Measurements from ENCODE around the gene PCK1.

PCK1 gene

DNA sequence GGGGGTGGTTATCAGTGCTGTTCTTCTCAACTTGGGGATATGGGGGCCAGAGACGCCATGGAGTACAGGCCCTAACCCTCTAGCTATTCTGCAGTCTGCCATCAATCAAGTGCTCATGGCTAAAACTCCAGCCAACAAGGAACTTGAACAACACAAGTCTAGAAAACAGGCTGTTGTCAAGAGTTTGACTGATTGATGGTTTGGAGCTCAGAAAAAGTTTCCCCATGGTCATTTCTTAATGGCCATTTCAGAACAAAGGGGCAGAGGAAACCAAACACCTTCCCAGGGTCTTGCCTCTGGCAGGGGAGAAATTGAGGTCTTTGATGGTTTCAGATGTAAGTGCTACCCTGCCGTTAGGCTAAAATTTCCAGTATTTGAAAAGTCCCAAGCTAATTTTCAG, 15.1 kb downstream of the PCK1 start:
- DNase-seq (ENCODE audit: low read depth in 2 of 2), result no peak

DNA sequence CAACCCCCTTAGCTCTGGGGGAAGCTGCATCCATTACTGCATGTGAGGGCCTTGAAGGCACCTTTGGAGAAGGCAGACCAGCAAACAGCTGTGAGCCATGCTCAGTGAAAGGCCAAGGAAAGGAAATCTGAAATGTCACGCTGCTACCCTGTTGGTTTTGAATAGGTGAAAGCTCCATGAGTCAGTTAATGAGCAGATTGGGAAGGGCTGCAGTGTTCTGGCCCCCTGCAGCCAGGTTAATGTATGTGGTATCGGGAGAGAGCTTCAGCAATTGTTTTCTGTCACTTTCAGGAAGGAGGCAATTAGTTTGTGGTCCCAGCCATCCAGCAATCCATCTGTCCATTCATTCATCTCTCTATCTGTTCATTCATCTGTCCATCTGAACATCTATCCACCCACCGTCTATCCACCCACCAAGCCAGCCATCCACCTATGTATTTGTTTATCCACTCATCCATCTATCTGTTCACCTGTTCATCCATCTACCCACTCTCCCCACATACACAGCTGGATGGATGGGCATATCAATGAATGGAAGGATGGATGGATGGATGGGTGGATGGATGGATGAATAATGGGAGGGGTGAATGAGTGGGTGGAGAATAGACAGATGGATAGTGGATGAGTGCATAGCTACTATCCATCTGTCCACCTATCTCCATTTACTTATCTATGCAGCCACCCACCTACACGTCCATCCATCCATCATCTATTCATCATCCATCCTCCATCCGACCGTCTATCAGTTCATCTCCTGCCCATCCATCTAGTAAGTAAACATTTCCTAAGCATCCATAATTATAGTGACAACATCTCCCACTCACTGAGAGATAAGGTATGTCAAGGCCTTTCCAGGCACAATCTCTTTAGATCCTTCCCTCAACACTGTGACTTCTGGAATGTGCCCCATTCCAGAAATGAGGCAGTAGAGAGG, 16.0 kb downstream of the PCK1 start:
- no peak for DNase-seq (ENCODE audit: low read depth in 2 of 2)

DNA sequence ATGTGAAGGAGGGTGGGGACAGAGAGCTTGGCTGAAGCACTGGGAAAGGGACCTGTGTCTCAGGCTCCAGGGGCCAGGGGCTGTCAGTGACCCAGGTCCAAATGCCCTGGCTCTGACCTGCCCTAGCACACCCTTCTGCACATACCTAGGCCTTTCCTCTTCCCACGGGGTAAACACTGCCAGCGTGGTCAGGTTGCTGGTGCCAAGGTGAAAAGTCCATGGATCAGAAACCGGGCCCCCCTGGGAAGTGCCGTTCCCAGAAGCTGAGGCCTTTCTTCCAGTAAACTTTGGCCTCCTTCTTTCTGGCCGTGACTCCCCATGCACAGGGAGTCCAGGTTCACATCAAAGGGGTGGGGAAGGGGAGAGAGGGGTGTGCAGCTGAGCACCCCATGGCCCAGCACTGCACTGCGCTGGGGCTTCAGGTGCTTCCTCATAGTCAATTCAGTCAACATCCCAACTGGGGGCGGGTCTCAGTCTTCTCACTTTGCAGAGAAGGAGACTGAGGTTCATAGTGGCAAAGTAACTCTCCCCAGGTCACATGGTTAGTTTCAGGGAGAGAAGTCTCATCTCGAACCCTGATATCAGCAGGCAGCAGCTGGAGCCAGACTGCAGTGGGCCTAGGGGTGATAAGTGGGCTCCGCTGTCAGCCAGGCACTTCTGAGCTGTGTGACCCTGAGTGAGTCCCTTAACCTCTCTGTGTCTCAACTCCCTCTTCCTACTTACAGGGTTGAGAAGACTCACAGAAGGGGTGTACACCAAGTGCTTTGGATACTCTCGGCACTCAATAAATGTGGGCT, 17.0 kb downstream of the PCK1 start:
- DNase-seq (ENCODE audit: low read depth in 2 of 2), result no peak

DNA sequence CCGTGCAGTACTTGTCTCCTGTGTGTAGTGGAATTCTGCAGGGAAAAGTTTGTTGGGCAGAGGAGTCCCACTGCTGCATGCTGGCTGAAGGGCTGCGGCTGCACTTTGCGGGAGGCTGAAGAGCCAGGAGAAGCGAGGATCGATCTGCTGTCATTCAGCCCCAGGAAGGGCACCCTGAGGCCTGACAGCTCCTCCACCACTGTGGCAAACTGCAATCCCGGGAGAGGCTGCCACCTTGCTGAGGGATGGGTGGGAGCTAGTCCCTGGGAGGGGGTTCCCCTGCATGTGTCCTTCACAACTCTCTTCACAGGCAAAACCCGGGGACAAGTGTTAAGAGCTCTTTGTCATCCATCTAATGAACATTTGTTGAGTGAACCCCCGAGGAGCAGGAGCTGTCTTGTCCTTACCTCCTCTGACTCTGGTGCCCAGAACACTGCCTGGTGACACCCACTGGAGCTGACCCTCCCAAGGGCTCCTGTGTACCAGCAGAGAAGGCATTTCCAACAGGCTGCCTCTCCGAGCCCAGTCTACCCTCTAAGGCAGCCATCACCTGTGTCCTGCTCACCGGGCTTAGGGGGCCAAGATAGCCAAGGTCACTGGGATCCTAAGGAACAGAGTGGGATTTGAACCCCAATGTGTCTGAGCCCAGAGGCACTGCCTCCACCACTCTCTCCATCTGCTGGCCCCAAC, 17.7 kb downstream of the PCK1 start:
- DNase-seq (ENCODE audit: low read depth in 2 of 2), result no peak

DNA sequence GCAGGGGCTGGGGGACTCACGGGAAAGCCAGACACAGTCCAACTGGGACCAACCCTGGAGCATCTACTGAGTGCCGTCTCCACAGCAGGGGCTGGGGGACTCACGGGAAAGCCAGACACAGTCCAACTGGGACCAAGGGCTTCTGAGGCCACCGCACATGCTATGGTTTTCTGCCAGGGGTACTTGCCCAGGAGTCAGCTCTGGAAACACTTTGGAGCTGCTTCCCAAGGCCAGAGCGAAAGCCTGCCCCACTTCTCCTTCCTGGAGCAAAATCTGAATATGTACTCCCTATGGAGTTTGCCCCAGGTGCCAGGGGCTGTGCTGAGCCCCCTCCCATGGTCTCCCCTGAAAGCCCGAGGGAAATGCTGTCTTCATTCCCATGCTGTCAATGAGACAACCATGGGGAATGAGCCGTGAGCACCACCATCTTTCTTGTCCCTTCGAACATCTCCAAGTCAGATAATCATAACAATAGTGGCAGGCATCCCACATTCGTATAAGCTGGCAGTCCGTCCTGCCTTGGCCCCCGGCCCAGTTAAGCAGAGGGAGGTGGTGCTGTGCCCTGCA, 18.5 kb downstream of the PCK1 start:
- no peak for DNase-seq (ENCODE audit: low read depth in 2 of 2)

DNA sequence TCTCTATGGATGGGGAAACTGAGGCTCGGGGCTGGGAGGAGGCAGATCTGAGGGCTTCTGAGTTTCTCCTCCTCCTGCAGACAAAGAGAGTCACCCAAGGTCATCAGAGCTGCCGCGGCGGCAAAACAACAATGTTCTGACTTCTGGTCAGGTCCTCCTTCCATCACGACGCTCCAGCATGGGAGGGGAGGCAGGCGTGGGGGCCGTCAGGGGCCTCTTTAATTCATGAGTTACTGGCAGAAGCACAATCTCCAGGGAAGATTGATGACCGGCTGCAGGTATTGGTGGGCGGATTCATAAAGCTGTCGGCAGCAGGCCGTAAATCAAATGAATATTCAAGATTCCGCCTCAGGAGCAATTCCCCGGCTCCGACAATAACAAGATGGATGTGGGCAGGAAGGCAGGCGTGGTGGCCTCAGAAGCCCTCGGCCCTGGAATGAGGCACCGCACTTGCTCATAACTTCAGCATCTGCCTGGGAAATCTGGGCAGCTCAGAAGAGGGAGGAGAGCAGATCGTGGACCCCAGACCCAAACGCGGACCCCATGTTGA, 19.1 kb downstream of the PCK1 start:
- no peak for DNase-seq (ENCODE audit: low read depth in 2 of 2)

DNA sequence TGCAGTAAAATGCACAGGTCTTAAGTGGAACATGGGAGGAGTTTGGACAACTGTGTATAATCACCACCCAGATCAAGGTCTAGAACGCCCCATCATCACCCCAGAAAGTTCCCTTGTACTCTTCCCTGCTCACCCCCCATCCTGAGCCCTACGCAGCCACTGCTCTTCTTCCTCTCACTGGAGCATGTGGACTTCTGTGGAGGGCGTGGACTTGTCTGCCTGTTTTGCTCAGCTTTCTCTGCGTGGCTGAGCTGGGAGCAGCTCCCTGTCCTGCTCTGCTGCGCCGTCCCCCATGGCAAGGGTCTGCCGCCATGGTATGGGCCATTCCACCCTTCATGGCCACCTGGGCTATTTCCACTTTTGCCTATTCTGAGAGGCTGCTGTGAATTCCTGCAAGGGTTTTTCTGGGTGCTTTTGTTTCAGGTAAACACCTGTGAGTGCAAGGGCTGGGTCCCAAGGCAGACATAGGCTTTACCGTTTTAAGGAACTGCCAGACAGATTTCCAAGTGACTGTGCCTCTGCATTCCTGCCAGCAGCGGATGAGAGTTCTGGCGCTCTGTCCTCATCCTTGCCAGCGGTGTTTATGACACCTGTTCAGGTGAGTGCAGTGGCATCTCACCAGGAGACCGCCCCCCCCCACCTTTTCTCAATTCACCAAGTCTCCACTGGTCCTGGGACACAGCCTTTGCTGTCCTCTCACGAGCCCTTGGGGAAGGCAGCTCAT, 19.7 kb downstream of the PCK1 start:
- no peak for DNase-seq (ENCODE audit: low read depth in 2 of 2)

DNA sequence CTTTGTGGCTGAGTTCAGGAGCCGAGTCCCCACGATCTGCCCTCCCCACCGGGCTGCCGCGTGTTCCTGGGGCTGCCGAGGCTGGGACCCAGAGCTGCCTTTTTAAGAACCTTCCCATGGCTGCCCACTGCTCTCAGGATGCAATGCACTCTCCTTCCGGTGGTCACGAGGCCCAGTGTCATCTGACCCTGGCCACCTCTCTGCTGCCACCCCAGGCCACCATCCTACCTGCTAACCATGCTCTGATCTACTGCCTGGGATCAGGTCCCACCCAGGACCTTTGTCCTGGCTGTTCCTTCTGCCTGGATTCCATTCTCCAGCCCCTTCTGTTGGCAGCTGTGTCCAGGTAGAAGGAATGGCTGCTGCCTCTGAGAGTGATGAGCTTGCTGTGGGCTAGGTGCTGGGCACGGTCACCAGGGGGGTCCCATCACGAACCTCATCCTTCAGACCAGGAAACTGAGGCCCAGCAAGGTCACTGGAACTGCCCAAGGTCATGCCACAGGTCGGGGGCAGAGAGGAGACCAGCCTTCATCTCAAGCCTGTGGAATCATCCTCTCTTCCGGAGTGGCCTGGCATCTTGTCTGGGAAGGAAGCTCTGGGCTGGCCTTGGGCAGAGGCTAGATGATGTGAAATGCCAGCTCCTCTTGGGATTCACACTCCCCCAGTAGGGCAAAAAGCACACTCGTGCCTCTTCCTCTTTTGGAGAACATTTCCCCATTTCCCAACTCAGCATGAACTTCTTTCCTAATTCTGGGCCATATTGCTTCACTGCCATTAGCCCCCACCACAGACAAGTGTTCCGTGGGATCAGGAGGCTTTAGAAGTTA, 20.5 kb downstream of the PCK1 start:
- no peak for DNase-seq (ENCODE audit: low read depth in 2 of 2)

DNA sequence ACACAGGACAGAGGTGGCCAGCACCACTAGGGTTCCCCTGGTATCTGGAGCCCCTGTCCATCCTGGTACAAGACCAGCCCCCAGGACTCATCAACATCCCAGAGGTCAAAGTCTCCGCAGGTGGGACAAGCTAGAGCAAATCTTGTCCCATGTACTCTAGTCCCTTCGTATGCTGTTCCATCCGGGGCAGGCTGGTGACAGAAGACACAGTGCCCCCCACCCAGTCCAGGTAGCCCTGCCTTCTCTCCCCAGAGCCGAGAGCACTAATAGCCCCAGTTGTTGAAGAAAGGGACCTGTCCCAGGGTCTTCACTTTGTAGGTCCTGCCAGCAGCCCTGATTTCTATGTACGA, 21.1 kb downstream of the PCK1 start:
- no peak for DNase-seq (ENCODE audit: low read depth in 2 of 2)

DNA sequence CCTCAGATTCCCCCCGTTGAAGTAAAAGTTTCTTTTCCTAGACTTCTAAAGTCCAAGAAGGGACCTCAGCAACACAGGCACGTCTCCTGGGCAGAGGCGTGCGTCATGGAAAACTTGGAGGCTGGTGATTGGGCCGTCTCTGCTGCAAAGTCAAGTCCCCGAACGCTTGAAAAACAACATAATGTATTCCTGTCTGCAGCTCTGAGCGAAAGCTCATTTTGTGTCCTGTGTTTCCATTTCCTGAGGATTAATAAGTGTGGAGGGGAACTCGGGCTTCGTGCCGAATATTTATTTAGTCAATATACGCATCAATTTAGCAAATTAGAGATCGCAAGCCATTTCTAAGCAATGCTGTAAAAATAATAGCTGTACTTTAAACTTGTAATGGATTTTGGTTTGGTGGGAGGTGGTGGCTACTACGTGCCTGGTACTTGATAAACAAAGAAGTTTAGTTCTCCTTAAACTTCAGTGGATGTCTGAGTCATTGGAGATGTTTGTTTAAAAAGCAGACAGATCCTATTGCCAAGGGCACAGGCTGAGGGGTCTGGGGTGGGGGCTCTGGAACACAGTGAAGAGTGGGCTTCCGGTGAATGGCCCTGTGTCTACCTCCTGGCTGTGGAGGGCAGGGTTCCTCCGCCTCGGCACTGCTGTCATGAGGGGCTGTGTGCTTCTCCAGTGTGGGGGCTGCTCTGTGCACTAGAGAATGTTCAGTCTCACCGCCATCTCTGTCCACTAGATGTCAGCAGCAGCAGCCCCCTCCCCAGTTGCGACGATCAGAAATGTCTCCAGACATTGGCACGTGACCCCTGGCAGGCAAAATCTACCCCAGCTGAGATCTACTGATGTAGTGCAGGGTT, 21.8 kb downstream of the PCK1 start:
- no peak for DNase-seq (ENCODE audit: low read depth in 2 of 2)

DNA sequence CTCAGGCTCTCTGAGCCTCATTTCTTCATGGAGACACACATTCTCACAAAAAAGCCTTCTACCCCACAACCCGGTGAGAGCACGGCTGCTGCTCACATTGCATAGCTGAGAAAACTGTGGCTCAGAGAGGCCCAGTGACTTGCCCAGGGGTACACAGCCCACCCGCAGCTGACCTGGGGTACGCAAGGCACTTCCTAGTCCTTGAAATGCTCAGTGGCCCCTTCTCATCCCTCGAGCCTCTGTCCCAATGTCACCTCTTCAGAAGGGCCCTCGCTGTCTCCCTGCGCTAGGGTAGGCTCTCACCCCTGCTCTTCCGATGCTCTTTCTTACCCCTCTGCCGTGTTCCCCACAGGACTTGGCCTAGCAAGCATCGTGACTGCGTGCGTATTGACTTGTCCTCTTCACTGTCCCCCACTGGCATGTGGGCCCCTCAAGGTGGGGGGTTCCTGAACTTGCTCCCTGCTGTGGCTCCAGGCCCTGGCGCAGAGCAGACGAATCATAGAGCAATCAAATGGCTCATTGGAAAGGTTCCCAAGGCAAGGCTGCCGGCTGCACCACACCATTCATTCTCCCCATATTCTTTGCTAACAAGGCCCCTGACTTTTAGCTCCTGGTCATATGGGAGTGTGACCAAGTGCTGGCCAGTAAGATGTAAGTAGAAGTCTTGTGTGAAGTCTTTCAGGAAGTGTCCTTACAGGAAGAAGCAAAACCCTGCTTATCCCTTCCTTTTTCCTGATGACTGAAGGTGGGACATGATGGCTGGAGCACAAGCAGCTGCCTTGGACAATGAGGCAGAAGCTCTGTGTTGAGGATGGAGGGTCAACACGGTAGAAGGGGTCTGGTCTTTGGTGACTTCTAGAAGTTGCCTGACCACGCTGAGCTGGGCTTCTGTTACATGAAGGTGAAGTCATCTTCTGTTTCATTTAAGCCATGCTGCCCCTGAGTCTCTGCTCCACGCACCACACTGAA, 22.7 kb downstream of the PCK1 start:
- no peak for DNase-seq (ENCODE audit: low read depth in 2 of 2)

DNA sequence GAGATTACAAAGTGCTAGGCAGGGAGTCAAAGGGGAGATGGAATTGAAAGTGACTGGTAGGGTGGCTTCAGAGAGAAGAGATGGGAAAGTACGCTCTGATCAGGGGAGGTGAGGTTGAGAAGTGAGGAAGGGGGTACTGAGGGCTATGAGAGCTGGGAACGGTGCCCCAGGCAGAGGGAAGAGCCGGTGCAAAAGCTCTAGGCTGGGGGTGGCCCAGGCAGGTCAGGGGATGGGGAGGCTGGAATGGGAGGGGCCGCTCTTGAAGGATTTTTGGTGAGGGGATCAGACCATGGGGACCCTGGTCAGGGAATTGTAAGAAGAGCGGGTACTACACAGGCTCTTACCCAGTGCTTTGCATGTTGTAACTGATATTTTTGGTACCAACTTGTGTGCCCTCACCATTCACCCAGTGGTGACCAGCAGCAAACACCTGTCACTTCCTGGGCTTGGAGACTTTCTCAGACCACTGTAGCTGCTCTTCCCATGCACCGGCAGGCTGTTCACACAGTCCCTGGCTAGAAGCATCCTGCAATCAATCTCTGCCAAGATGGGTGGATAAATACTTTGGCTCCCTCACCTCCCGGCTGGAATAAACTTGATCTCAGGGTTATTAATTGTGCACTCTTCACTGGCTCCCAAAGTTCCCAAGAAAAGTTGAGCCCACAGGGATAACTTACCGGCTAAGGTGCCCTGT, 24.0 kb downstream of the PCK1 start:
- DNase-seq (ENCODE audit: low read depth in 2 of 2), result no peak

DNA sequence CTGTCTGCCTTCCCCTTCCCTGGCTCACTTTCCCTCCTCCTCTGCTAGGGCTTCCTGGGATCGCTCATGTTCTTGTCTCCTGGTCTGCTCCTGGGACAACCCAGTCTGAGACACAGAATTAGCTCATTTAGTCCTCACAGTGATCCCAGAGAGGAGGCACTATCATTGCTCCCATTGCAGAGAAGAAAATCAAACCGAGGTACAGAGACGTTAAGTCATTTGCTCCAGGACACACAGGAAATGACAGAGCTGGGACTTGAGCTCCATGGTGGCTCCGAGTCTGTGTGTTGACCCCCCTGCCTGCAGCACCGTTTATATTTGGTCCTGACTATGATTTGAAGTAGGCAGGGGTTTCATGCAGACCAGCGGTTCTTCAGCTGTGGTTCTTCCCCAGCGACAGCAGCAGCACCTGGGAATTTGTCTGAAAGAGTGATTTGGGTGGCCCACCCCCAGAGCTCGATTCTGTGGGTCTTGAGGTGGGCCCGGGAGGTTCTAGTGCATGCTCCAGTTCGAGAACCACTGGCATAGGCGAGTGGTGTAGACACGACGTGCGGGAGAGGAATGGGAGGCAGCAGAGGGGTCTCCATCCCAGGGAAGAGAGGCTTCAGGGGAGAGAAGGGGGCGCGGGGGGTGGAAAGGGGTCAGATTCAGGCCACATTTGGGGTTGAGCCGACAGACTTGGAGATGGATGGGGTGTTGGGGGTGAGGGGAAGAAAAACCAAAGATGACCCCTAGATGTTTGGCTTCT, 24.7 kb downstream of the PCK1 start:
- DNase-seq (ENCODE audit: low read depth in 2 of 2), result no peak

DNA sequence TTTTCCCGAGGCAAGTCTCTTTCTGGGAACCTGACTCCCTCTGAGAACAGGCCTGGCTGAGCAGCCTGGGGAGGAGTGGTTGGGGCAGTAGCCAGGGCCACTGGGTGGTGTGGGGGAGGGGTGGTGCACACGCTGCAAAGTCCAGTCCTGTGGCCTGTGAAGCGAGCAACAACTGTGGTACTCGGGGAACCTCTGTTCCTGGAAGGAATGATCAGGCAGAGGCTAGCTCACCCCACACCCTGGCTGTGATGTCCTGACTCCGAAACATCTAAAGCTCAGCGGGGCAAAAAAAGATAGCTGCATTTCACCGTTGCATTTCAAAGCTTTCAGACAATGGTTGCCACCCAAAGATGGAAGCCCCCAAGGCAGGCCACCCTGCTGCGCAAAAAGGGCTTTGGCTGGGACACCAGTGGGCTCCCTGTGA, 25.5 kb downstream of the PCK1 start:
- DNase-seq (ENCODE audit: low read depth in 2 of 2), result no peak

DNA sequence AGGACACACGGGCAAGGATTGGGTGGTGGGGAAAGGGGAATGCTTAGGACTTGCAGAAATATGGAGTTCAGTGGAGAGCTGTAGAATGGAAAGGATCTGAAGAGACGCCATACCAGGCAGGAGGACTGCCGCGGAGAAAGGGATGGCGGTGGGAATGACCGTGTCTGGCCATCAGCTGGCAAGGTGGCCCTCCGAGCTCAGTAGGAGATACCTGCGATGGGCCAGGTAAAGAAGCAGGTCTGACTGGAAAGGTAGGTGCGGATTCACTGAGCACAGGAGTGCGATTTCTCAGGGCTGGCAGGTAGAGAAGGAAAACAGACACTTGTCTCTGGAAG, 26.0 kb downstream of the PCK1 start:
- no peak for DNase-seq (ENCODE audit: low read depth in 2 of 2)

DNA sequence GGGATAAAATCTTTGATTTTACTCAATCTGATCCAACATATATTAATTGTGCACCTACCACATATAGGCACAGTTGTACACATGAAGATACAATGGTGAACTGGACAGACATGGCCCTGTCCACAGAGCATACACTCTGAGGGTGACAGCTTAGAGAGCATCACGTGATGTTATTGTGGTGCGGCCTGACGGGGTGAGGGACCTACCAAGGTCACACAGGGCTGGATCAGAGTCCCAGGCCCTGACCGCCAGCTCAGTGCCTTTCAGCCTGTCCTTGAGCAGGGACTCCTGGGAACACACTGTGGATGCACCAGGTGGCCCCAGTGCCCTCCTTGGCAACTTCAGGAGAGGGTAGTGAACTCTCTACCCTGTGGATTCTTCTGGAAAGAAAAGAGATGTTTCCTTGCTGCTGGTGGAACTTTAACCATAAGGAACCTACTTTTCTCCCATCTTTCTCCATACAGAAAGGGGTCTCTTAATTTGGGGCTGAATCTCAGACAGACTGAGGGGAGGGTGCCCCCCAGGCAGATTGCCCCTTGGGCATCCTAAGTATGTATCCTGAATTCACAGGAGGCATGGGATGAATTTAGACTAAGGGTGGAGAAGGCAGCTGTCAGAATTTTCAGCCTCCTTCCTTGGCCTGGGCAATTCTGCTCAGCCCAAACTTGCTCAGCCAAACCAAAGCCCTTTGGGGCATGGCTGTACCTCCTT, 26.5 kb downstream of the PCK1 start:
- DNase-seq (ENCODE audit: low read depth in 2 of 2), result no peak

Data from fibroblast of skin of left biceps (primary cell).